HEK293 (cell line): Measurements from ENCODE around the gene CTDSP2.

Experiments used
- EGR2 ChIP-seq: fragments of 450-650 bp; formaldehyde crosslinking; IDR thresholded peaks from 2 replicates; pipeline ENCODE4 v1.5.1; 2016; ENCODE audit warnings: low read depth, missing biosample characterization, missing genetic modification characterization
- REST ChIP-seq: fragments of 450-650 bp; formaldehyde crosslinking; IDR thresholded peaks from 2 replicates; pipeline ENCODE4 v1.5.1; 2016; ENCODE audit warnings: missing biosample characterization, missing genetic modification characterization
- ZNF624 ChIP-seq: fragments of 450-650 bp; formaldehyde crosslinking; IDR thresholded peaks from 2 replicates; pipeline ENCODE4 v1.5.1; 2017; ENCODE audit warnings: missing biosample characterization, missing genetic modification characterization
- TF ChIP-seq, protein P1 (sequence below): fragments of 450-650 bp; formaldehyde crosslinking; IDR thresholded peaks from 2 replicates; pipeline ENCODE4 v1.5.1; 2016; ENCODE audit warnings: missing biosample characterization, missing genetic modification characterization

CTDSP2 gene

GRCh38 chr12:57770734-57771133, 75.8 kb downstream of the CTDSP2 start (continued):
- TF ChIP-seq, protein P1, sequence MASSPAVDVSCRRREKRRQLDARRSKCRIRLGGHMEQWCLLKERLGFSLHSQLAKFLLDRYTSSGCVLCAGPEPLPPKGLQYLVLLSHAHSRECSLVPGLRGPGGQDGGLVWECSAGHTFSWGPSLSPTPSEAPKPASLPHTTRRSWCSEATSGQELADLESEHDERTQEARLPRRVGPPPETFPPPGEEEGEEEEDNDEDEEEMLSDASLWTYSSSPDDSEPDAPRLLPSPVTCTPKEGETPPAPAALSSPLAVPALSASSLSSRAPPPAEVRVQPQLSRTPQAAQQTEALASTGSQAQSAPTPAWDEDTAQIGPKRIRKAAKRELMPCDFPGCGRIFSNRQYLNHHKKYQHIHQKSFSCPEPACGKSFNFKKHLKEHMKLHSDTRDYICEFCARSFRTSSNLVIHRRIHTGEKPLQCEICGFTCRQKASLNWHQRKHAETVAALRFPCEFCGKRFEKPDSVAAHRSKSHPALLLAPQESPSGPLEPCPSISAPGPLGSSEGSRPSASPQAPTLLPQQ (tag by site-specific recombination): no peak
- TF ChIP-seq REST (no peak), ZNF624 (tag by site-specific recombination) (no peak), EGR2 (tag by site-specific recombination) (no peak)
